Coronary artery (tissue), 2 donors: ENCODE results near the gene ZFAND2A.

Source experiments
- DNase-seq: peaks from one replicate; pipeline ENCODE4 v3.0.0-alpha.2; 2017; ENCODE audit warnings: low spot score
- H3K27ac ChIP-seq, 2 donors: fragments of 200-600 bp; sonication (generic); one replicate each; pipeline ENCODE4 v1.5.1; 2016 to 2019
- H3K4me3 ChIP-seq: fragments of 200-600 bp; sonication (generic); 2 replicates; pipeline ENCODE4 v1.5.1; 2016; ENCODE audit warnings: mild to moderate bottlenecking, moderate library complexity
- TF ChIP-seq, protein P1 (sequence below): fragments of 200-600 bp; sonication (generic); IDR thresholded peaks from one replicate; pipeline ENCODE4 v1.5.1; 2019; ENCODE audit warnings: antibody characterized with exemption

The ZFAND2A gene

DNA sequence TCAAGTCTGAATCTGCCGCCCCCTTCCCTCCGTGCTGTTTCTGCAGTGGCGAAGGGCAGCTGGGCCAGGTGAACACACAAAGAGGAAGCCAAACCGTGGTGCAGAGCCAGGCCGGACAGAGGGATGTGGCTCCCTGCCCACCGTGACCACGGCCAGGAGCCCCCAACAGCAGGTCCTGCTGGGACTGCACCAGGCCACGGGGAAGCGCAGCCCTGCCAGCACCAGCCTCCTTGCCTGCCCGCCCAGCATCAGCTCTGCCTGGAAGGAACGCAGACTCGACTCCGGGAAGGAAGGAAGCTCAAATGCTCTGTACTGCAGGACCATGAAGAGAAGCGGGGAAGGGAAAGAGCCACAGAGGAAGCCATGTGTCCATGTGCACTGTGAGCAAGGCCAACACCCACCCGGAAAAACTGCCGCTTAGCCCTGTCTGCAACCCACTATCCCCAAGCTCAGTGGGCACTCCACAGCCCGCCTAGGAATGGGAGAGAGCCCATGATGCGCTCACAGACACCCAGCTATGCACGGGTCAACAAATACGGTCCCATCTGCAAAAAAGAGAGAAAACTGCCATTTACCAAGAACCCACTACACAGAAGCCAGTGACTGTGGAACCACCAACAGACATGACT lies 53.1 kb downstream of the ZFAND2A start:
- no peak overlapping the region for H3K27ac ChIP-seq
- TF ChIP-seq, protein P1, sequence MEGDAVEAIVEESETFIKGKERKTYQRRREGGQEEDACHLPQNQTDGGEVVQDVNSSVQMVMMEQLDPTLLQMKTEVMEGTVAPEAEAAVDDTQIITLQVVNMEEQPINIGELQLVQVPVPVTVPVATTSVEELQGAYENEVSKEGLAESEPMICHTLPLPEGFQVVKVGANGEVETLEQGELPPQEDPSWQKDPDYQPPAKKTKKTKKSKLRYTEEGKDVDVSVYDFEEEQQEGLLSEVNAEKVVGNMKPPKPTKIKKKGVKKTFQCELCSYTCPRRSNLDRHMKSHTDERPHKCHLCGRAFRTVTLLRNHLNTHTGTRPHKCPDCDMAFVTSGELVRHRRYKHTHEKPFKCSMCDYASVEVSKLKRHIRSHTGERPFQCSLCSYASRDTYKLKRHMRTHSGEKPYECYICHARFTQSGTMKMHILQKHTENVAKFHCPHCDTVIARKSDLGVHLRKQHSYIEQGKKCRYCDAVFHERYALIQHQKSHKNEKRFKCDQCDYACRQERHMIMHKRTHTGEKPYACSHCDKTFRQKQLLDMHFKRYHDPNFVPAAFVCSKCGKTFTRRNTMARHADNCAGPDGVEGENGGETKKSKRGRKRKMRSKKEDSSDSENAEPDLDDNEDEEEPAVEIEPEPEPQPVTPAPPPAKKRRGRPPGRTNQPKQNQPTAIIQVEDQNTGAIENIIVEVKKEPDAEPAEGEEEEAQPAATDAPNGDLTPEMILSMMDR: no peak
- no peak overlapping the region for H3K4me3 ChIP-seq
- DNase-seq: no peak

DNA sequence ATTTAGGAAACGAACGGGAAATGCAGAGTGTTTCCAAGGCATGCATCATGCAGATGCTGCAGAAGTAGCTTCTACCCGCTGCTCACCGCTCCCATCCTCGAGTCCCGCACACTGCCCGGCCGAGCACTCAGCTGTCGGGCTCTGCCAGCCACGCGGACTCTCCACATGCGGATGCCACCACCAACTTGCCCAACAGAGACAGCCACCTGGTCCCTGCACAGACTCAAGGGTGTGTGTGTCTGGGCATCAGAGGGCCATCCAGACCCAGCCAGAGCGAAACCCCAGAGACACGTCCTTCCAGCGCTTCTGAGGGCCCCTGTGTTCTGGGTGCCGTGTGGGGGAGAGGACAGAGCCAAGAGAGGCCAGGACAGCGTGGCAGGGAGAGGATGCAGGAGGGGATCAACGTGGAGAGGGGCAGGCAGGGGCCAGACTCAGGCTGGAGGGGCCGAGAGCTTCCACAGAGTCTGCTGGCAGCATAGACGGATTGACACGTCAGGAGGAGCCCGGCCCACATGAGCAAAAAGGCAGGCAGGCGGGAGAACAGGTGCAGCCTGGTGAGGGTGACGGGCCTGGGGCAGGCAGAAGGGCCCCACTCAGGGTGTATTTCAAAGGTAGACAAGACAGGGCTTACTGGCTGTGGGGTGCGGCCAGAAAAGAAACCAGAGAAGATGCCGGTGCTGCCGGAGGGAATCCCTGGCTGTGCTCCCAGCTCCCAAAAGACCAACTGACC lies 53.8 kb downstream of the ZFAND2A start:
- Histone ChIP-seq H3K4me3 (no peak overlapping the region), H3K27ac (no peak overlapping the region)
- TF ChIP-seq, protein P1: no peak
- DNase-seq: no peak

DNA sequence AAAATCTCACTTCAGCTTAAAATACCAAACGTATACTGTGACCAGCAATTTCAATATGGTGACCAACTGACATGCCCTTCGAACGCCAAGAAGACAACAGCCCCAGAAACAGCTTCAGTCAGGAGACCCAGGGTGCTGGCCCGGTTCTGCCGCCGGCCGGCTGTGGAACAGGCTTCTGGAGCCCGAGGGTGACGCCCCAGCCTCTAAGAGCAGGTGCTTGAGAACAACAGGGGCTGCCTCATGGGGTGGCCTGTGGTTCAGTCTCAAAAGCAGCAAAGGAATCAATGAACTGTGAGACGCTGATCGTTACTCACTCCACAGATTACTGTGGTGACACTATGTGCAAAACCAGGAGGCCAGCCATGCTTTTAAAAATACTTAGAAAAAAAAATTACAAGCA lies 54.8 kb downstream of the ZFAND2A start:
- no peak for DNase-seq
- H3K27ac ChIP-seq: no peak overlapping the region

DNA sequence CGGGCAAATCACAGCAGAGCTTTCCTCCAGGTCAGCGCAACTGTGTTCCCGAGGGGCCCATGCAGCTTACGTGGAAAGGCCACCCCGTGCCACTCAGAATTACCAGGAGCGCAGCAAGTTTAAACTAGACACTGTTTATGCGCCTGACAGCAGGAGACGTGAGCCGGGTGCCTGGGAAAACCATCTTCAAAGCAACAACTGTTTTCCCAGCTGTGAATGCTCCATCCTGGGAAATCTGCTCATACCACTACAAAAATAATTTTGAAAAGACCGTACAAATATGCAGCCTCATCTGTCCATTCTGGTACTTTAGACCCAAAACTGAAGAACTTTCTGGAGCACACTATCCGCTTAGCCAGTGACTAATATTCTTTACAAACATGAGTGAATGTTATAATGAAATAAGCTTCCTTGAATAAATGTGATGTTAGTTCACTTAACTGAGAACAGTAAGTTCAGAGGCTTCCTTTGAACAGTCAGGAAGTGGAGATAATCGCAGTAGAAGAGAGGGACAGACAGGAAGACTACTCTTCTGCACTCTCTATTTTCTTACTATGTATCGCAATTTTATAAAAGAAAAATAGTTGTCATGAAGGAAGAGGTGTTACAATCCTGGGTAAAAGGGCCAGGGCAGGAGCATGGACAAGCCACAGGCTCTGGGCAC lies 55.3 kb downstream of the ZFAND2A start:
- no peak for DNase-seq
- no peak overlapping the region for H3K27ac ChIP-seq
- TF ChIP-seq, protein P1: no peak
- no peak overlapping the region for H3K4me3 ChIP-seq

More for the DNA sequence above, 54.8 kb downstream of the ZFAND2A start:
- H3K4me3 ChIP-seq: no peak overlapping the region
- TF ChIP-seq, protein P1: no peak

DNA sequence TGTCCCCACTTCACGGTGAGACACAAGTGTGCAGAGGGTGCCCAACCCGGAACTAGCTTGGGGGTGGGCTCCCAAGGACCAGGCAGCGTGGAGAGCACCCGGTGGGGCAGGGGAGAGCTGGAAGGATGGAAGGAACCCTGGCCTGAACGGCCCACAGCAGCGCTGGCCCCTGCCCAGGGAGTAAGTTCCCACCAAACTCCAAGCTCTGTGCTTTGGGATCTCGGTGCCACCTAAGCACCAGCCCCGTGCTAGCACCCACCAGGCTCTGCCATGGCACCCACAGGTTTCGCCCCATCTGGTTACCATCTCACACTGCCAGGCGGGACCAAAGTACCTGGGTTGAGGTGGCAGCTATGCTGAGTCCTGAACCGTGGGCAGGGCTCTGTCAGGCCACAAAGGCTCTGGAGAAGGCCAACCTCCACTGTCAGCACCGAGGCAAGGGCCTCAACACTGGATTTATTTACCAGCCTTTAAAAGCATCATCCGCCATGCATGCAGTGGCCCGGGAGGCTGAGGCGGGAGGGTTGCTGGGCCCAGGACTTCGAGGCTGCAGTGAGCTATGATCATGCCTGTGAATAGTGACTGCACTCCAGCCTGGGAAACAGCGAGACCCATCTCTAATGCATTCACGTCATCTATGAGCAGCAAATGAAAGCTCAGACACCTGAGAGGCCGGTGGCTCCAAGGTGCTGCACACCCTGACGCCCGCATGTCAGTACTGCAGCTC lies 56.0 kb downstream of the ZFAND2A start:
- DNase-seq: no peak
- Histone ChIP-seq H3K27ac (no peak overlapping the region), H3K4me3 (no peak overlapping the region)
- TF ChIP-seq, protein P1: no peak

DNA sequence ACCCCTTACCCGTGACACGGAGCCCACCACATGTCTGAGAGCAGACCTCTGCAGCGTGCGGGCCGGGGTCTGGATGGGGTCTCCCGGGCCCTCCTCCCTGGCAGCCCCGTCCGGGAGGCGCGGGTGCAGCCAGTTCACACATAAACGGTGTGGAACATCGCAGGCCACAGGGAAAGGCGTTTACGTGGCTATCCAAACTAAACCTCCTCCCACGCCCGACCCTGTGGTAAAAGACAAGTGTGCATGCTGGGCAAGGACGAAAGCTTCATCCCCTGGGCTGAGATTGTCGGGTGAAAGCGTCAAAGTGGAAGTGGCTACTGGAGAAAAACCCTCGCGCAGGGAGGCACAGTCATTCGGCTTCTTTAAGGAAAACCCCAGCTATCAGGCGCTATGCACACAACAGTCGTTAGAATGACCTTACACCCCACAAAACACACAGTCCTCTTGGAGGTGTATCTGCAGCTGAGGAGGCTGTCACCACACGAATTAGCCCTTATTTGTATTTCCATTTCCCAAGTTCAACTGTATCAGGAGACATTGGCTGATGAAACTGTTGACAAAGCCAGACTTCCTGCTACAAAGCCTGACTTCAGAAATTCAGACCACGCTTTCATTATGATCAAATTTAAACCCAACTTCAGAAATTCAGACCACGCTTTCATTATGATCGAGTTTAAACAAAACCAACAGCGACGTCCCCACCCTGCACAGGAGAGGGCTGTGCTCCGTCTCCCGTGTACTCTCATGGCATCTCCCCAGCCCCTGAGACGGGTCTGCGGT lies 56.8 kb downstream of the ZFAND2A start:
- DNase-seq: no peak
- no peak overlapping the region for H3K4me3 ChIP-seq
- H3K27ac ChIP-seq: no peak overlapping the region
- TF ChIP-seq, protein P1: no peak
